Measurements from ENCODE around the gene RHBDF1.
"Not testable (repeated sequence)": the region's sequence is repeated elsewhere in the genome, so short reads cannot be mapped to it uniquely, and the experiment has no call there.

Gene RHBDF1

DNA sequence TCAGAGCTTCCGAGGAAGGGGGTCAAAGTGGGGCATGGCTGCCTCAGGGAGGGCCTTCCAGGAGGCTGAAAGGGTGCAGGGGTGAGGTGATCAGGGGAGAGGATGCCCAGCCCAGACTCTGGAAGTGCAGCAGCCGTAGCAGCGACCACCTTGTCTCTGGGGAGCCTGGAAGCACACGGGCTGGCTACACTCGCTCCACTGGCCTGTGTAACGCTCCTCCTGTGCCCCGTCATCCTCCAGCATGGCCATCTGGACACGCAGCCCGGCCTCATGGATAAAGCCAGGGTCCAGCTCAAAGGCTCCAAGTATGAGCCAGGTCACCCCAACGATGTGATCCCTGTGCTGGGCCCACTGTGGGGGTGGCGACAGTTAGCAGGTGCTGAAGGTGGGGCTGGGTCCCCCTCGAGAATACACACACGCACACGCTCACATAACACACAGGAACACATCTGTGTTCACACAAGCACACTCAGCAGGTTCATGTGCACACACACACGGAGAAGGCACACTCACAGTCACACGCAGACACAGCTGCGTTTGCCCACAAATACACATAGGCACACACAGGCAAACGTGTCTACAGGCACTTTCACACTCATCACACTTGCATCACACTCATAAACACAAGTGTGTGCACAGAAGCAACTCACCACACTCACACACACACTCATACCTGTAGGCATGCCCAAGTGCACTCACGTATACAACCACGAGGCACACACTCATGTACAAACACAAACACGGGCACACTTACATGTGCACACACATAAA, 38.4 kb downstream of the RHBDF1 start:
- DNase-seq: no peak

DNA sequence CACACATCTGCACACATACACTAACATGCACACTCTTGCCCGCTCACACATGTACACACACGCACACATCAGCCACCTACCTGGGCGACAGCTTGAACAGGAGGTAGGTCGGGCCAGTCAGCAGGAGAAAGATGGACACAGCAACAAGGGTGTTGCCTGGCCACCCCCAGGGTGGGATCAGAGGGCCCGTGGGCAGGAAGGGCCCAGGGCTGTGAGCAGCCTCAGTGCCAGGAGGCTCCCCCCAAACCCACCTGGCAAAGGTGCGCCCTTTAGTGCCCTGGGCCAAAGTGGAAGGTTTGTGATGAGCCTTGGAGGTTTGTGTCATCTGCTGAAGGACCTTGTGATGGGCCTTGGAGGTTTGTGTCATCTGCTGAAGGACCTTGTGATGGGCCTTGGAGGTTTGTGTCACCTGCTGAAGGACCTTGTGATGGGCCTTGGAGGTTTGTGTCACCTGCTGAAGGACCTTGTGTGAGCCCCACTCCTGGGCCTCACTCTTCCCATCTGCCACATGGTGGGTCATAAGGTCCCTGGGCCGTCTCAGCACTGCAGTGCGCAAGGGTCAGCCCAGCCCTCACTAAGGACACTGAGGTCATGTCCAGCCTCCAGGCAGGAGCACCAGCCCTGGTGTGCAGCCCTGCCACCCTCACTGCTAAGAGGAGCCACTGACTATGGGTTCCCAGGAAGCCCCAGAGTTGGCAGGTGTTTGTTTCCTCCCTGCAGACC, 39.1 kb downstream of the RHBDF1 start:
- DNase-seq: not testable (repeated sequence)

DNA sequence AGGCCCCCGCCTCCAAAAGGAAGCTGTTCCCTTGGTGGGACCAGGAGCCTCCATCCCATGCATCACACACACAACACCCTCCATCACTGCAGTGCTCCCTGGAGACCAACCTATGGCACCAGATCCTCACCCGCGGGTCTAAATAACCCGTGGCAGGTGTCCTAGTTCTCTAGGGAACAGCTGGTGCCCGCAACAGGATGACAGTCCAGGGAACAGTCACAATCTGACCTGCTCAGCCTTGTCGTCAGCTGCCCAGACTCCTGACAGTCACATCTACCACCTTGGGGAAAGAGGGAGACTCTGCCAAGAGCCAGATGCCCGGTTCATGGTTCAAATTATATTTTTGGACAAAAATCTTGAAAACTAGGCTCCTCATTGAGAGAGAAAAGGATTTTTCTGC, 41.8 kb downstream of the RHBDF1 start:
- not testable (repeated sequence) for DNase-seq

DNA sequence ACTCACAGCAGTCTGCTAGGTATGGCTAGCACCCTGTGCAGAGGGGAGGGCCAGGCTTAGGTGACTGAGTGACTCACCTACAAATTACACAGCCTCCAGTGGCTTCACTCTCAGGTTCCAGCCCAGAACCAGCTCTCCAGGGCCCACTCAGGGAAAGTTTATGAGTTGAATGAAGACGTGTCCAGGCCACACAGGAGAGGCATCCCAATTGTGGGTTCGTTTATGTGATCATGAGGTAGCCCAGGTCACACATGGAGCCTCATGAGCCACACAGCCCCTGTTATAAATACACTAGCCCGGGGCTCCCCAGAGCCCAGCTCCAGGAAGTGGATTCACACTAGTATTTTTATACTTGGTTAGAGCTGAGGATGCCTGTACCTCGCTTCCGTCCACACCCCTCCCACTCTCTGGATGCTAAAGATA, 46.5 kb downstream of the RHBDF1 start:
- not testable (repeated sequence) for DNase-seq

DNA sequence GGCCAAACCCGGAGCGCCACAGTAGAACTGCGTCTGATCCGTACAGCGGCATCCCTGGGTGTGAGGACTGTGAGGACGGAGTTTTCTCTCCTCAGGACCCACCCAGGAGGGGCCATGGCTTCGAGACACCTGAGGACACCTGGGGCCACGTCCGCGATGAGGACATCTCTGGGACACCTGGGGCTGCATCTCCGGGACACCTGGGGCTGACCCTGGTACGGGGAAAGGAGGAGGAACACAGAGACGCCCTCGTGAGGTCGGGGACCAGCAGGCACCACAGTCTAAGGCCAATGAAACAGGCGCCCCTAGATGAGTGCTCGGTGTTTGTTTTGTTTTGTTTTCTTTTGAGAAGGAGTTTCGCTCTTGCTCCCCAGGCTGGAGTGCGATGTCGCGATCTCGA, 48.3 kb downstream of the RHBDF1 start:
- not testable (repeated sequence) for DNase-seq

DNA sequence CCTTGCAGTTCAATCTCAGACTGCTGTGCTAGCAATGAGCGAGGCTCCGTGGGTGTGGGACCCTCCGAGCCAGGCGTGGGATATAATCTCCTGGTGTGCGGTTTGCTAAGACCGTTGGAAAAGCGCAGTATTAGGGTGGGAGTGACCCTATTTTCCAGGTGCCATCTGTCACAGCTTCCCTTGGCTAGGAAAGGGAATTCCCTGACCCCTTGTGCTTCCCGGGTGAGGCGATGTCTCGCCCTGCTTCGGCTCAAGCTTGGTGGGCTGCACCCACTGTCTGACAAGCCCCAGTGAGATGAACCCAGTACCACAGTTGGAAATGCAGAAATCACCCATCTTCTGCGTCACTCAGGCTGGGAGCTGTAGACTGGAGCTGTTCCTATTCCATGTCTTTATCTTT, 51.5 kb downstream of the RHBDF1 start:
- not testable (repeated sequence) for DNase-seq

DNA sequence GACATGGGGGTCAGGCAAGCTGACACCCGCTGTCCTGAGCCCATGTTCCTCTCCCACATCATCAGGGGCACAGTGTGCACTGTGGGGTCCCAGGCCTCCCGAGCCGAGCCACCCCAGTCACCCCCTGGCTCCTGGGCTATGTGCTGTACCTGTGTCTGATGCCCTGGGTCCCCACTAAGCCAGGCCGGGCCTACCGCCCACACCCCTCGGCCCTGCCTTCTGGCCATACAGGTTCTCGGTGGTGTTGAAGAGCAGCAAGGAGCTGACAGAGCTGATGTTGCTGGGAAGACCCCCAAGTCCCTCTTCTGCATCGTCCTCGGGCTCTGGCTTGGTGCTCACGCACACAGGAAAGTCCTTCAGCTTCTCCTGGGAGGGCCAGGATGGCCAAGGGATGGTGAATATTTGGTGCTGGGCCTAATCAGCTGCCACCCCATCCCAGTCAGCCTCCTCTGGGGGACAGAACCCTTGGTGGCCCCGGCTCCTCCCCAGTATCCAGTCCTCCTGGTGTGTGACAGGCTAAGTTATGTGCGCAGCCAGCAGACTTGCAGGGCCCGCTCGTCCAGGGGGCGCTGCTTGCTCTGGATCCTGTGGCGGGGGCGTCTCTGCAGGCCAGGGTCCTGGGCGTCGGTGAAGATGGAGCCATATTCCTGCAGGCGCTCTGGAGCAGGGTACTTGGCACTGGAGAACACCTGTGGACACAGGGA, 55.2 kb downstream of the RHBDF1 start:
- DNase-seq: not testable (repeated sequence)

DNA sequence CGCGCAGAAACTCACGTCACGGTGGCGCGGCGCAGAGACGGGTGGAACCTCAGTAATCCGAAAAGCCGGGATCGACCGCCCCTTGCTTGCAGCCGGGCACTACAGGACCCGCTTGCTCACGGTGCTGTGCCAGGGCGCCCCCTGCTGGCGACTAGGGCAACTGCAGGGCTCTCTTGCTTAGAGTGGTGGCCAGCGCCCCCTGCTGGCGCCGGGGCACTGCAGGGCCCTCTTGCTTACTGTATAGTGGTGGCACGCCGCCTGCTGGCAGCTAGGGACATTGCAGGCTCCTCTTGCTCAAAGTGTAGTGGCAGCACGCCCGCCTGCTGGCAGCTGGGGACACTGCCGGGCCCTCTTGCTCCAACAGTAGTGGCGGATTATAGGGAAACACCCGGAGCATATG, 61.7 kb downstream of the RHBDF1 start:
- DNase-seq: peak; percentile 2

DNA sequence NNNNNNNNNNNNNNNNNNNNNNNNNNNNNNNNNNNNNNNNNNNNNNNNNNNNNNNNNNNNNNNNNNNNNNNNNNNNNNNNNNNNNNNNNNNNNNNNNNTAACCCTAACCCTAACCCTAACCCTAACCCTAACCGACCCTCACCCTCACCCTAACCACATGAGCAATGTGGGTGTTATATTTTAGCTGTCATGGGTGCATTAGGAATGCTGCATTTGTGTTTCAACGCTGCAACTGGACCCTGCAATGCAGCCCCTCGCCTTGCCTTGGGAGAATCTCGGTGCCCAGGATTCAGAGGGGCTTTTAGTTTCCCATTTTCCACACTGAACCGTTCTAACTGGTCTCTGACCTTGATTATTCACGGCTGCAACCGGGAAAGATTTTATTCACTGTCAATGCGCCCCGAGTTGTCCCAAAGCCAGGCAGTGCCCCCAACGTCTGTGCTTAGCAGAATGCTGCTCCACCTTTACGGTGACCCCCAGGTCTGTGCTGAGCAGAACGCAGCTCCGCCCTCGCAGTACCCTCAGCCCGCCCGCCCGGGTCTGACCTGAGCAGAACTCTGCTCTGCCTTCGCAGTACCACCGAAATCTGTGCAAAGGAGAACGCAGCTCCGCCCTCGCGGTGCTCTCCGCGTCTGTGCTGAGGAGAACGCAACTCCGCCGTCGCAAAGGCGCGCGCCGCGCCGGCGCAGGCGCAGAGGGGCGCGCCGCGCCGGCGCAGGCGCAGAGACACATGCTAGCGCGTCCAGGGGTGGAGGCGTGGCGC, 62.3 kb downstream of the RHBDF1 start:
- DNase-seq: no peak
